Neural crest cell (in vitro differentiated cells): ENCODE measurements around the gene TIGD2. TPM values are rescaled to one million over a fixed set of nuclear protein-coding genes. Genes with fewer than 3 reads are reported as not detected.

Source experiments
- DNase-seq: peaks from one replicate; pipeline ENCODE4 v3.0.0; 2021; ENCODE audit warnings: low read depth, mixed read lengths, low spot score
- H3K27ac Mint-ChIP-seq: one replicate; pipeline ENCODE4 v1.8.0; 2021; ENCODE audit warnings: mild to moderate bottlenecking, mixed read lengths; ENCODE audit not compliant: unreplicated experiment
- H3K27me3 Mint-ChIP-seq: 2 replicates; pipeline ENCODE4 v1.8.0; 2021; ENCODE audit warnings: low read depth, mild to moderate bottlenecking, mixed read lengths
- H3K36me3 Mint-ChIP-seq: 2 replicates; pipeline ENCODE4 v1.8.0; 2021; ENCODE audit warnings: low read depth, mild to moderate bottlenecking, mixed read lengths
- H3K4me1 Mint-ChIP-seq: 2 replicates; pipeline ENCODE4 v1.8.0; 2021; ENCODE audit warnings: mixed read lengths
- H3K4me3 Mint-ChIP-seq: one replicate; pipeline ENCODE4 v1.8.0; 2021; ENCODE audit warnings: mild to moderate bottlenecking, mixed read lengths
- H3K9me3 Mint-ChIP-seq: 2 replicates; pipeline ENCODE4 v1.8.0; 2021; ENCODE audit warnings: mixed read lengths
- CTCF ChIP-seq: fragments of 200-600 bp; sonication (generic); conservative IDR thresholded peaks from 2 replicates; pipeline ENCODE4 v1.5.0; 2021; ENCODE audit warnings: antibody characterized with exemption, mild to moderate bottlenecking
- total RNA-seq: library from RNA; stranded (reverse); gene quantifications from 2 replicates; pipeline ENCODE4 v1.2.1, GENCODE V29; 2021

Gene TIGD2
- total RNA-seq, 1 donor from 2014 or later, result 9.4 TPM

- H3K9me3 Mint-ChIP-seq, result no peaks in the 10 kb centered on the region
- H3K27ac Mint-ChIP-seq, result no peak overlapping the region
- H3K36me3 Mint-ChIP-seq, result no peaks in the 10 kb centered on the region
- H3K27me3 Mint-ChIP-seq, result no peaks in the 10 kb centered on the region
- no peak overlapping the region for H3K4me3 Mint-ChIP-seq
- no peak for TF ChIP-seq CTCF
- DNase-seq, result no peak
- no peaks in the 10 kb centered on the region for H3K4me1 Mint-ChIP-seq
Measured at GRCh38 chr4:89162496-89162895, 51.2 kb downstream of the TIGD2 start.

GRCh38 chr4:89162987-89163386 lies 51.7 kb downstream of the TIGD2 start:
- H3K9me3 Mint-ChIP-seq, result no peaks in the 10 kb centered on the region
- H3K4me1 Mint-ChIP-seq, result no peaks in the 10 kb centered on the region
- H3K27me3 Mint-ChIP-seq, result no peaks in the 10 kb centered on the region
- no peak for TF ChIP-seq CTCF
- DNase-seq, result no peak
- H3K4me3 Mint-ChIP-seq, result no peak overlapping the region
- H3K36me3 Mint-ChIP-seq, result no peaks in the 10 kb centered on the region
- no peak overlapping the region for H3K27ac Mint-ChIP-seq

GRCh38 chr4:89164400-89164799 lies 53.1 kb downstream of the TIGD2 start:
- Mint-ChIP-seq H3K27me3 (no peaks in the 10 kb centered on the region), H3K36me3 (no peaks in the 10 kb centered on the region), H3K4me1 (no peaks in the 10 kb centered on the region), H3K9me3 (no peaks in the 10 kb centered on the region), H3K4me3 (no peak overlapping the region), H3K27ac (no peak overlapping the region)
- TF ChIP-seq CTCF, result peak; percentile 27
- no peak for DNase-seq

Other genes starting within 250 kb of the TIGD2 start
- gene FAM13A, start 54.3 kb upstream of the TIGD2 start, total RNA-seq, result 18.1 and 22.8 TPM in 2 replicates
- 0.70 and 0.71 TPM in 2 replicates for gene GPRIN3, start 196.3 kb downstream of the TIGD2 start, total RNA-seq